ENCODE data around the gene TTYH2.

GRCh38 chr17:74179576-74179975 lies 33.8 kb upstream of the TTYH2 start:
- TF ChIP-seq, protein P1, sequence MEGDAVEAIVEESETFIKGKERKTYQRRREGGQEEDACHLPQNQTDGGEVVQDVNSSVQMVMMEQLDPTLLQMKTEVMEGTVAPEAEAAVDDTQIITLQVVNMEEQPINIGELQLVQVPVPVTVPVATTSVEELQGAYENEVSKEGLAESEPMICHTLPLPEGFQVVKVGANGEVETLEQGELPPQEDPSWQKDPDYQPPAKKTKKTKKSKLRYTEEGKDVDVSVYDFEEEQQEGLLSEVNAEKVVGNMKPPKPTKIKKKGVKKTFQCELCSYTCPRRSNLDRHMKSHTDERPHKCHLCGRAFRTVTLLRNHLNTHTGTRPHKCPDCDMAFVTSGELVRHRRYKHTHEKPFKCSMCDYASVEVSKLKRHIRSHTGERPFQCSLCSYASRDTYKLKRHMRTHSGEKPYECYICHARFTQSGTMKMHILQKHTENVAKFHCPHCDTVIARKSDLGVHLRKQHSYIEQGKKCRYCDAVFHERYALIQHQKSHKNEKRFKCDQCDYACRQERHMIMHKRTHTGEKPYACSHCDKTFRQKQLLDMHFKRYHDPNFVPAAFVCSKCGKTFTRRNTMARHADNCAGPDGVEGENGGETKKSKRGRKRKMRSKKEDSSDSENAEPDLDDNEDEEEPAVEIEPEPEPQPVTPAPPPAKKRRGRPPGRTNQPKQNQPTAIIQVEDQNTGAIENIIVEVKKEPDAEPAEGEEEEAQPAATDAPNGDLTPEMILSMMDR (conservative IDR thresholded peaks at IDR 0.05; ENCODE audit: low read length) = no peak
- TF ChIP-seq EZH2phosphoT487 (IDR thresholded peaks at IDR 0.05; ENCODE audit: borderline replicate concordance, low read depth, low read length) = no peak
